GM20000 (cell line): ENCODE results near the gene C1orf116.

Experiments
- DNase-seq: peaks from one replicate; pipeline ENCODE4 v3.0.0; 2012; ENCODE audit warnings: low spot score
- TF ChIP-seq, protein P1 (sequence below): IDR thresholded peaks from 2 replicates; pipeline ENCODE4 v1.5.1; 2012; ENCODE audit warnings: mild to moderate bottlenecking, control low read depth; ENCODE audit errors: extremely low read depth, missing control alignments

Gene C1orf116

DNA sequence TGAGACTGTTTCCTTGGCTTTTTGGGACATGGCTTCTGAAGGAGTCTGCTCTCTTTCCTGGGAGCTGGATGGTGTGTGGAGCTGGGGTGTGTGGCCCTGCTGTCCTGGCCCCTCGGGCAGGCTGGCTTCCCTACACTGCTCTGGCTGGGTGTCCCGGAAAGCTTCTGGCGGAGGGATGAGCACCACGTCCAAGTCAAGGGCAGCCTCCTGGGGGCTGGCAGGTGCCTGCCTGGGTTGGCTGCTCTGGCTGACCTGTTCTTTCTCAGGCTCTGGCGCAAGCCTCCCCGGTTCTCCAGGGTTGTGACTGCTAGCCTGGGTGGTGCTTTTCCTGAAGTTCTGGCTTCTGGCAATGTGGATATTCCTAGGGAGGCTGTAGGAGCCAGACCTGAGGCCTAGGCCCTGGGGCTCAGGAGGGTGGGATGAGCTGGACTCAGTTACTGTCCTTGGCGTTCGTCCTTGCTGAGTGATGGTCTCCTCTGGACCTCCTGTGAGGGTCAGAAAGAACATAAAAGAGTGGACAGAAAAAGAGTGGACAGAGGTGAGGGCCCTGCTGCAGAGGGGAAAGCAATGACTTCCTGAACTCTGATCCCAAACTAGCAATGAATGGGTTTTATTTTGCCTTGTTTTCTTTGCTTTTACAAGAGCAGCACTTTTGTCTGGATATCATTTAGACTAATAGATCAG is 9.4 kb downstream of the C1orf116 start:
- TF ChIP-seq, protein P1, sequence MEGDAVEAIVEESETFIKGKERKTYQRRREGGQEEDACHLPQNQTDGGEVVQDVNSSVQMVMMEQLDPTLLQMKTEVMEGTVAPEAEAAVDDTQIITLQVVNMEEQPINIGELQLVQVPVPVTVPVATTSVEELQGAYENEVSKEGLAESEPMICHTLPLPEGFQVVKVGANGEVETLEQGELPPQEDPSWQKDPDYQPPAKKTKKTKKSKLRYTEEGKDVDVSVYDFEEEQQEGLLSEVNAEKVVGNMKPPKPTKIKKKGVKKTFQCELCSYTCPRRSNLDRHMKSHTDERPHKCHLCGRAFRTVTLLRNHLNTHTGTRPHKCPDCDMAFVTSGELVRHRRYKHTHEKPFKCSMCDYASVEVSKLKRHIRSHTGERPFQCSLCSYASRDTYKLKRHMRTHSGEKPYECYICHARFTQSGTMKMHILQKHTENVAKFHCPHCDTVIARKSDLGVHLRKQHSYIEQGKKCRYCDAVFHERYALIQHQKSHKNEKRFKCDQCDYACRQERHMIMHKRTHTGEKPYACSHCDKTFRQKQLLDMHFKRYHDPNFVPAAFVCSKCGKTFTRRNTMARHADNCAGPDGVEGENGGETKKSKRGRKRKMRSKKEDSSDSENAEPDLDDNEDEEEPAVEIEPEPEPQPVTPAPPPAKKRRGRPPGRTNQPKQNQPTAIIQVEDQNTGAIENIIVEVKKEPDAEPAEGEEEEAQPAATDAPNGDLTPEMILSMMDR: no peak
- no peak for DNase-seq

DNA sequence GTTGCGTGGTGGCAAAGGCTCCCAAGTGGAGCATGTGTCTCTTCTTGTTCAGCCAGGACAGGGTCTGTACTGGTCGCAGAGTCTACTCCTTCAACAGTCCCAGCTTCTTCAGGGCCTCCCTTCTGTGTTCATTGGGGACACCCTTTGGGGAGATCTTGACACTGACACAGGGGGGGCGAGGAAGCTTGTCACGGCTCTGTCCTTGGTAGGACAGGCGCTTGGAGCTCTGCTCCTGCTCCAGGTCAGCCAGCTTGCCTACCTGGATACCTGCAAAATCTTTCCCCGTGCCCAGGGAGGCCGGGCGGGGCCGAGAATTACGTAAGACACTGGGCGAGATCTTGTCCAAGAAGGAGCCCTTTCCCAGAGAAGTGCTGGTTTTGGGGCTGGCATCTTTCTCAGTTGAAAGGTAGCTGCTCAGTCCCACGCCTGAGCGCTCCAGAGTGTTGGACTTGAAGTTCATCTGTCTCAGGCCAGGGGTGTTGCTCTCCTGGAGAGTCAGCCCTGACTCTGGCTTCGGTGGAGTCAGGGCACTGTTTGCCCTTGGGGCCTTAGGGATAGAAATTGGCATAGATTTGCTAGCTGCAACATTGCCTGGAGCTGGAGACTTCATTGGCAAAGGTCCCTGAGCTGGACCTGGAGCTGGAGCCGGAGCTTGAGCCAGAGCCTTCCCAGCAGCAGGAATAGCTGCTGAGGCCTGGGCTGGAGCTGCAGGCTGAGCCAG is 10.5 kb downstream of the C1orf116 start:
- no peak for DNase-seq
- TF ChIP-seq, protein P1: no peak

DNA sequence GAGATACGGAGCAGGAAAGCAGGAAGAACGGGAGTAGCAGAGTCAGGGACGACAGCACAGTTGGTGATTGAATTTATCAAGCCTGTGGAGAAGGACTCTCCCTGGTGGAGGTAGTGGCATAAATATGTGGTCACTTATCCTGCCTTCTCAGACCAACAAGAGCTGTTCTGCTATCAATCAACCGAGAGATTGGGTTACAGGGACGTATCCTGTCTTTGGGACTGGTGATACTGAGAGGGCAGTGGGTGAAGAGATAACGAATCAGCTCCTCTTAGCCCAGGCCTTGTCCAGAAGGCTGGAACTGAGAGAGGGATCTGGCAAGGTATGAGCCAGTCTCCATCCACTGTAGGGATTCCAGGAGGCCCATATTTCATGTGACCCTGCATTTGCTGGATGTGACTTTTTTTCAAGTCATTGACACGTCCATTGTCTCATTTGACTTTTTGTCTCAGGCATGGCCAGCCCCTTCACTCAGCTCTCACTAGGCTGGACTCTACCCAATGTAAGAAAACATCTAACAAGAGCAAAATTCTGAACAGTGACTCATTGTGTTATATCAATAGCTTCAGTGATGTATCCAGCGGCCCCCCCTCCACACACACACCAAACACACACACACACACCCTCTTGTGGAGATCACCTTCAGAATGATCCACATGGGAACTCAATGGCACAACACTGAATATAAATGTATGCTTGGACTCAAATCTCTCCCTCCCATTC is 11.3 kb downstream of the C1orf116 start:
- no peak for DNase-seq
- TF ChIP-seq, protein P1: no peak

DNA sequence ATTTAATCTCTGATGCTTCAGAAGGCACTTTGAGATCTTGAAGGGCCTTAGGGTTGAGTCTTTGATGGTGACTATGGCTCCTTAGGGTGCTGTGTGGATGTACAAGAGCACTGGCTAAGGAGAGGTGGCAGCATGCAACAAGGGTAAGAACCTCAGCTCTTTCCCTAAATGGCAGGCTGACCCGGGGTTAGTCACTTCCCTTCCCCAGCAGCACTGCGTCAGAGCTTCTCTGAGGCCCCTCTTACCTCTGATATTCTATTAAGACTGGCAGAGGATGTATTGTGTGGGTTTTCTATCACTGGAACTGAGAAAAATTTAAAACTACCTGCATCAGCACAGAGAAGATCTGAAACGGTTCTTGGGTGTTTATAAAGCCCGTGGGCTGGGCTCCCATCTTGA is 11.8 kb downstream of the C1orf116 start:
- DNase-seq: no peak
- TF ChIP-seq, protein P1: no peak

DNA sequence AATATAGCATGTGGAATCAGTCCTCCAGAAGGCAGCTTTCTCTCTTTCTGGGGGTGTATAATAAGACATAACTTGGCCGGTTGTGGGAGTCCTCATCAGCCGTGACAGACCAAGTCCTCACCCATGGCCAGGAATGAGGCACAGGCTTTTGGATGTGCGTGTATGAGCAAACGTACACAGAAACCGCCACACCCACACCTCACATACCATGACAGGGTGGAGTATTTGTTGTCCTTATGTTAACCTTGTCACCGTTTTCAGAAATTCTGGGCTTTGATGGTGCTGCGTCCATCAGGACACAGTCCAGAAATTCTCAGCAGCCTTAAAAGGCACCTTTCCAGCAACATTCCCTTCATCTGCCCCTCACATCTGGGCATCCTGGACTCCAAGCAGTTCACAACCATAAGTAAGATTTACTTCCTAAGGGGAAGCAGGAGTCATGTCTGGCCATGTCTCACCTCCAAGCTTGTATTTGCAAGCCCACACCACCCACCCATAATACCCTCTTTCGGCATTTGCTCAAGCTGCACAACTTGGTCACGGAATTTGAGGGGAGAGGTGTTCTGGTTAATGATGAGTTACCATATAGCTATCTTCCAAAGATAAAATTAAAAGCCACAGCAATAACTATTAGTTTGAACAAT is 12.4 kb downstream of the C1orf116 start:
- TF ChIP-seq, protein P1: no peak
- DNase-seq: no peak

DNA sequence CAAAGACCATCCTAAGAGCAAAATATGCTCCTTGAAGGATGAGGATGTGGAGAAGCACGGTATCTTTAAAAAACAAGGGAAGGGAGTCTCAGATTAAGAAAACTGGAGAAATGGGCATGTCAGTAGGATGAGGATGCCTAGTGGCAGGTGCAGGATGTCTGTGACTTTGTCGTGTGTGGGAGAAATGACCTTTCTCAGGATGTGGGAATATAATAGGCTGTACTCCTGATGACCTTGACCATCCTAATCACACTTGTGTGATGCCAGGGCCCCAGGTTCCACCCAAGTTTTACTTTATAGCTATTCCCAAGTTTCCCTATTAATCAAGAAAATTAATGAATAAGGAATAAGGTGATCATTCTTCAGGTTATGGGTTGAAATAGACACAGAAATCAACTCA is 12.9 kb downstream of the C1orf116 start:
- DNase-seq: no peak
- TF ChIP-seq, protein P1: no peak
